ENCODE data around the gene SEC14L5.

- TF ChIP-seq ATF3 (IDR thresholded peaks at IDR 0.05) (no peak), POLR2A (IDR thresholded peaks at IDR 0.05; ENCODE audit: borderline replicate concordance, extremely low read depth, insufficient read depth, insufficient read length) (no peak), CEBPB (IDR thresholded peaks at IDR 0.05; ENCODE audit: low read depth) (no peak), CTCF (IDR thresholded peaks at IDR 0.05 in 2 of 3, conservative IDR thresholded peaks at IDR 0.05 in 1 of 3; ENCODE audit: borderline replicate concordance in 1 of 3, insufficient read depth in 1 of 3, low read depth in 2 of 3, low read length in 2 of 3) (no peak)
Measured at GRCh38 chr16:4988647-4989046, 30.5 kb downstream of the SEC14L5 start.
